ENCODE measurements around the gene DYSF.

The DYSF gene

GRCh38 chr2:71678874-71679273, 225.5 kb downstream of the DYSF start:
- no peak for DNase-seq (ENCODE audit: extremely low spot score)
- ChIA-PET POLR2A (no interaction called here), CTCF (interaction anchor here (0.7 kb wide), 1 partner anchor 1050 kb away, joined by 4 read pairs; no protein-coding TSS in a partner anchor)
- TF ChIP-seq ELF4 (IDR thresholded peaks at IDR 0.05) (no peak), TARDBP (IDR thresholded peaks at IDR 0.05) (no peak), CTBP1 (IDR thresholded peaks at IDR 0.05; ENCODE audit: borderline replicate concordance) (no peak), LEF1 (IDR thresholded peaks at IDR 0.05; ENCODE audit: borderline replicate concordance) (no peak), ARNT (IDR thresholded peaks at IDR 0.05) (no peak), SP1 (IDR thresholded peaks at IDR 0.05) (no peak), FOXA1 (IDR thresholded peaks at IDR 0.05) (no peak), PKNOX1 (IDR thresholded peaks at IDR 0.05) (no peak), L3MBTL2 (conservative IDR thresholded peaks at IDR 0.05) (no peak), FOXM1 (IDR thresholded peaks at IDR 0.05; ENCODE audit: borderline replicate concordance) (no peak), BHLHE40 (IDR thresholded peaks at IDR 0.05; ENCODE audit: borderline replicate concordance) (no peak), SUZ12 (IDR thresholded peaks at IDR 0.05) (no peak), NFRKB (IDR thresholded peaks at IDR 0.05) (no peak), HDGF (IDR thresholded peaks at IDR 0.05; ENCODE audit: borderline replicate concordance) (no peak), FOXK2 (IDR thresholded peaks at IDR 0.05) (no peak), ZNF384 (IDR thresholded peaks at IDR 0.05) (no peak)

GRCh38 chr2:71679491-71679890, 226.1 kb downstream of the DYSF start:
- CTCF ChIA-PET = no interaction called here
- no peak for DNase-seq (ENCODE audit: extremely low spot score)
- POLR2A ChIA-PET = no interaction called here
- TF ChIP-seq LEF1 (IDR thresholded peaks at IDR 0.05; ENCODE audit: borderline replicate concordance) (no peak), L3MBTL2 (conservative IDR thresholded peaks at IDR 0.05) (no peak), FOXK2 (IDR thresholded peaks at IDR 0.05) (no peak), ZNF384 (IDR thresholded peaks at IDR 0.05) (no peak), FOXA1 (IDR thresholded peaks at IDR 0.05) (no peak), ARNT (IDR thresholded peaks at IDR 0.05) (no peak), SP1 (IDR thresholded peaks at IDR 0.05) (no peak), FOXM1 (IDR thresholded peaks at IDR 0.05; ENCODE audit: borderline replicate concordance) (no peak), BHLHE40 (IDR thresholded peaks at IDR 0.05; ENCODE audit: borderline replicate concordance) (no peak), SUZ12 (IDR thresholded peaks at IDR 0.05) (no peak), ELF4 (IDR thresholded peaks at IDR 0.05) (no peak), HDGF (IDR thresholded peaks at IDR 0.05; ENCODE audit: borderline replicate concordance) (no peak), TARDBP (IDR thresholded peaks at IDR 0.05) (no peak), CTBP1 (IDR thresholded peaks at IDR 0.05; ENCODE audit: borderline replicate concordance) (no peak), NFRKB (IDR thresholded peaks at IDR 0.05) (no peak), PKNOX1 (IDR thresholded peaks at IDR 0.05) (no peak)

GRCh38 chr2:71680925-71681324, 227.6 kb downstream of the DYSF start:
- no peak for DNase-seq (ENCODE audit: extremely low spot score)
- CTCF ChIA-PET = no interaction called here
- TF ChIP-seq L3MBTL2 (conservative IDR thresholded peaks at IDR 0.05) = no peak
- no peak for TF ChIP-seq SUZ12 (IDR thresholded peaks at IDR 0.05)
- TF ChIP-seq PKNOX1 (IDR thresholded peaks at IDR 0.05) = no peak
- TF ChIP-seq ARNT (IDR thresholded peaks at IDR 0.05) = no peak
- TF ChIP-seq LEF1 (IDR thresholded peaks at IDR 0.05; ENCODE audit: borderline replicate concordance) = no peak
- no peak for TF ChIP-seq HDGF (IDR thresholded peaks at IDR 0.05; ENCODE audit: borderline replicate concordance)
- no peak for TF ChIP-seq TARDBP (IDR thresholded peaks at IDR 0.05)
- no peak for TF ChIP-seq NFRKB (IDR thresholded peaks at IDR 0.05)

GRCh38 chr2:71681626-71682025, 228.3 kb downstream of the DYSF start:
- ChIA-PET CTCF (no interaction called here), POLR2A (no interaction called here)
- TF ChIP-seq PKNOX1 (IDR thresholded peaks at IDR 0.05) (no peak), LEF1 (IDR thresholded peaks at IDR 0.05; ENCODE audit: borderline replicate concordance) (no peak), ZNF384 (IDR thresholded peaks at IDR 0.05) (no peak), L3MBTL2 (conservative IDR thresholded peaks at IDR 0.05) (no peak), NFRKB (IDR thresholded peaks at IDR 0.05) (no peak)
- no peak for DNase-seq (ENCODE audit: extremely low spot score)

More at GRCh38 chr2:71680925-71681324, 227.6 kb downstream of the DYSF start:
- POLR2A ChIA-PET = no interaction called here

- CTCF ChIA-PET = no interaction called here
Measured at GRCh38 chr2:71682341-71682740, 229.0 kb downstream of the DYSF start.

GRCh38 chr2:71683070-71683469, 229.7 kb downstream of the DYSF start:
- no peak for TF ChIP-seq HDGF (IDR thresholded peaks at IDR 0.05; ENCODE audit: borderline replicate concordance)
- no peak for TF ChIP-seq NFRKB (IDR thresholded peaks at IDR 0.05)
- POLR2A ChIA-PET = no interaction called here
- CTCF ChIA-PET = no interaction called here
- no peak for DNase-seq (ENCODE audit: extremely low spot score)

More at GRCh38 chr2:71682341-71682740, 229.0 kb downstream of the DYSF start:
- DNase-seq (ENCODE audit: extremely low spot score) = no peak
- TF ChIP-seq ZNF384 (IDR thresholded peaks at IDR 0.05) (no peak), ELF4 (IDR thresholded peaks at IDR 0.05) (no peak), FOXA1 (IDR thresholded peaks at IDR 0.05) (no peak), NFRKB (IDR thresholded peaks at IDR 0.05) (no peak), TARDBP (IDR thresholded peaks at IDR 0.05) (no peak), SP1 (IDR thresholded peaks at IDR 0.05) (no peak)
- POLR2A ChIA-PET = no interaction called here
